Posterior vena cava (tissue), 2 donors: ENCODE data around the gene ODF4. TPM values are rescaled to one million over a fixed set of nuclear protein-coding genes. Genes with fewer than 3 reads are reported as not detected.
"Not testable (repeated sequence)": the region's sequence is repeated elsewhere in the genome, so short reads cannot be mapped to it uniquely, and the experiment has no call there.

Experiments used
- DNase-seq: peaks from one replicate; pipeline ENCODE4 v3.0.0-alpha.2; 2020; ENCODE audit warnings: low spot score
- intact Hi-C, 2 donors: fragments of 100-400 bp; cut with DNase I; formaldehyde crosslinking; loops; one replicate each; pipeline versions ENCODE4 v1.14.1 to v1.14.2; 2022 to 2023
- total RNA-seq, 2 donors: library from RNA; stranded (reverse); fragmentation: NEBNext Ultra II Directional; extraction: Animal tissue kit (Norgen Biotek cat#: 25700); gene quantifications; one replicate each; pipeline ENCODE4 v1.2.1, GENCODE V29; 2021
- donor health status: DM: yes; HTN: yes; CAD: no.
- donor health status: DM: yes; HTN: yes; CAD: no.

The ODF4 gene
- total RNA-seq, 2 donors from 2014 or later: not detected

- no peak for DNase-seq
- intact Hi-C loops: no loop called here
Observed at GRCh38 chr17:8324132-8324531, 15.5 kb upstream of the ODF4 start.

DNA sequence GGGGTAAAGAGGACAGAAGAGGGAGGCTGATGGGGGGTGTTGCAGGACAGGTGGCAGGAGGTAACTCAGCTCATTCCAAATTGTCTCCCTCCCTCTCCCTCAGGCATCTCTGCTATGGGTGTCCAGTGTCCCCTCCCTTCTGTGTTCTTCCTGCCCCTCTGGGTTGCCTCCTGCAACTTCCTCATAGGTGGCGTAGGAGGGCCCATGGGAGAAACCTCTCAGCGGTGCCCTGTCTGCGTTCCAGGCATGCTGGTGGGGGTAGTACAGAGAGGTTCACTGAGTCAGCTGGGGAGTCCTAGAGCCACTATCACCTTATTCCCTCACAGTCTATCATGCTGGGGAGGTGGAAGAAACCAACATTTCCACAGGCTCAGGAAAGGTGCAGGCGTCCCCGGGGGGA, 14.7 kb upstream of the ODF4 start:
- intact Hi-C loops: no loop called here
- no peak for DNase-seq

- intact Hi-C loops: no loop called here
- no peak for DNase-seq
Observed at GRCh38 chr17:8326511-8327302, 12.9 kb upstream of the ODF4 start.

DNA sequence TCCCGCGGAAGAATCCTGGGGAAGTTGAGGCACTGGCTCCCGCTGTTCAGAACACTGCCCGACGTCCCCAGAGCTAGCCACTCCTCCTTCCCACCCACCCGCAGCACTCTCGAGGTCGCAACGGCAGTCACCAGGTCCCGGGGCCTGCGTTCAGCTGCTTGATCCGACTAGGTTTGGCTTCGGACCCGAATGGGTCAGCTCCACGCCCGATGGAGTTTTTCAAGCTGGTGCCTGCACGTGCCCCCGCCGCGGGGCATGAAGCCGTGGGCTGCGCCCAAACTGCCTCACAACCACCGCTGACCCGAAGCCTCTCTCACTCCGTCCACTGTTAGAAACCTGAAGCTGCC, 12.4 kb upstream of the ODF4 start:
- no peak for DNase-seq
- intact Hi-C loops: no loop called here

DNA sequence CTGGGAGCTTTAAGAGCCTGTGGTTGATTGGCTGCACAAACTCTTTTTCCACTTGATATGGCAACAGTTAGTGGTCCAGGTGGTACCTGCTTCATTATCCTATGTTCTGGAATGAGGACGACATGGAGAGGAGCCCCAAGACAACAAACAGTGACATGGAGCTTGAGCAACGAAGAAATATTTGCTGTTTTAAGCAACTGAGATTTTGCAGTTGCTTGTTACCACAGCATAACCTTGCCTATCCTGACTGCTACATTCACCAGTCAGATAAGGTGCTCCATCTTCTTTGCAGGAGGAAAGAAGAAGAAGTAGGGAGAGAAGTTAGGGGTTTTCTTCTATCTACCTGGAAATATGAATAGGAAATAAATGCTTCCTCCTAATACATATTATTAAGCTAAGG, 7.5 kb upstream of the ODF4 start:
- intact Hi-C loops: no loop called here
- no peak for DNase-seq

DNA sequence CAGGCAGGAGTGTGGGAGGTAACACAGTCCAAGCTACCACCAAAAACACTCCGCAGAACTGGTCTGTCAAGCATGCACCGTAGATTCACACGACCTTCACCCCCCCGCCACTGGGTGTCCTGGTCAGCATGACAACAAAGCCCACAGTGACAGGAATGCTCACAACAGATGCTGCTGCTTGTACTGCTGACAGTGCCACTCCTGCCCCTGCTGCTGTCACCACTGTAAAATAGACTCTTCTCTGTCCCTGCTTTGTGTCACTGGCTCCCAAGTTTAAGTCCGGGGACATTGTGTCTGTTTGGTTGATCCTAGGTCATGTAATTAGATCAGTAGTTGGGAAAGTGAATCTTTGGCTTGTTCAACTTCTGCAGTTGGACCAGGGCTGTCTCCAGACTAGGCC, 7.0 kb upstream of the ODF4 start:
- DNase-seq: no peak

DNA sequence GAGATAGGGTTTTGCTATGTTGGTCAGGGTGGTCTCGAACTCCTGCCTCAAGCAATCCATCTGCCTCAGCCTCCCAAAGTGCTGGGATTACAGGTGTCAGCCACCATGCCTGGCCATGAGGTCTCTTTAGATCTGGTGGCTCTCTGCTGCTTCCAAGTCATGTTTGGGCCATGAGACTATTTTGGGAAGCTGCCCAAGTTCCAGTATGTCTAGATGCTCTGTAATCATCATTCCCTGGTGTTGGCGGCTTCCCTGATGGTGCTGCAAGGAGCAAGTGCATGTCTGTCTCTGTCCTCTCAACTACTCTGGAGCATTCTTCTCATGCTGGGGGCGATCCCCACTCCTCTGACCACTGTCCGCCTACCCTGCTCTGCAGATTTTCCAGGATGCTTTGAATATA, 6.4 kb upstream of the ODF4 start:
- intact Hi-C loops: no loop called here
- DNase-seq: no peak

More for the DNA sequence above, 7.0 kb upstream of the ODF4 start:
- intact Hi-C loops: no loop called here

DNA sequence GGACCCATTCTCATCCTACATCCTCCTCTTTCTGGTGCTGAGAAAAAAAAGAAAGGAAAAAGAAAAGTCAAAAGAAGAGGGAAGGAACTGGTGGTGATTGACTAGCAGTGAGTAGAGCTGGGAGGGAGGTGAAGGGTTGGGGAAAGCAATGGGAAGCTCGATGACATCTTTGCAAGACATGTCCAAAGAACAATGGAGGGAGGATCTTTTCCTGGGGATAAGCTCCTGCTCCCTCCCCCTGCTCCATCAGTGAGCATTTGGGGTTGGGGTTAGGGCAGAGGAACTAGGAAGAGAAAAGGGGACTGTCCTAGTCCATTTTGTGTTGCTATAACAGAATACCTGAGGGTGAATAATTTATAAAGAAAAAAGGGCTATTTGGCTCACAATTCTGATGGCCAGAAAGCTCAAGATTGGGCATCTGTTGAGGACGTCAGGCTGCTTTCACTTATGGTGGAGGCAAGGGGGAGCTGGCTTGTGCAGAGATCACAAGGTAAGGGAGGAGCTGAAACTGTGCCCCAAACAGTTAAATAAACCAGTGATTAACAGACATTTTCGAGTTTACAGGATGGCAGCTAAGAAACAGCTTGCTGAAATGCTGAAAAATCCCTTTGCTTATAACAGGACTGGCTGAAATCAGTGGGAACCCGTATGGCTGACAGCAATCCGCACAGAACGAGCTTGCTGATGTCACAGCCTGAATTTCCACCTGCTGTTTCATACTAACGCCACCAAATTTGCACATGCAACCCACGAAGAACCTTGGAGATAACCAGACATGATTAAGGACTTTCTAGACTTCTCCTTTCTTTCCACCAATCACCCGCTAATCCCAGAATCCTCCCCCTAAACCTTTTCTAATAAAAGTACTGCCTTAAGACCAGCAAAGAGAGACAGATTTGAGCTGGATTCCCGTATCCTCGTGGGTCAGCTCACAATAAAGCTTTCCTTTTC, 1.6 kb upstream of the ODF4 start:
- intact Hi-C loops: no loop called here
- DNase-seq: no peak

DNA sequence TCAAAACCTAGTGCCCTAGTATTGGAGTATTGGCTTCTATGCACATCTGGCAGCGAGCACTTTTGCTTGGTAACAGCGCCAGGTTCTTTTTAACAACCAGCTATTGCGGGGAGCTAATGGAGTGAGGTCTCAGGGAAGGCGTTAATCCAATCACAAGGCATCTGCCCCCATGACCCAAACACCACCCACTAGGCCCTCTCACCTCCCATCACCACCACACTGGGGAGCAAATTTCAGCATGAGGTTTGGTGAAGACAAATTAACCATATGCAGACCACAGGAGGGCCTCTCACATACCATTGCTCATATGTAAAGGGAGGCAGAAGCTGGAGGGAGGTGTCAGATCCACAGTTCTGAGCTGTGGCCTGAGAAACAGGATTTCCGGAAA, 893 bp upstream of the ODF4 start:
- intact Hi-C loops: no loop called here
- no peak for DNase-seq

DNA sequence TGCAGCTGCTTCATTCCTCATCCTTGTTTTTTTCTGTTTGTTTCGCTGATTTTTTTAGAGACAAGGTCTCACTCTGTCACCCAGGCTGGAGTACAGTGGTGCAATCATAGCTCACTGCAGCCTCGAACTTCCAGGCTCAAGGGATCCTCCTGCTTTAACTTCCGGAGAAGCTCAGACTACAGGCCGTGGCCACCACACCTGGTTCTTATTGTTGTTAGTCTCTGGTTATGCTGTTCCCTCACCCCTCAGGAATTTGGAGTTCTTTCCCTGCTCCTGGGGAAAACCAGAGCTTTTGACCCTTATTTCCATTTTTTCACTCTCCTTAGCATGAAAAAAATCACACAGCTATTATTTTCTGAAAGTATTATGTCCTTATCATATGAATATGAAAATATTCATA, 1.8 kb downstream of the ODF4 start:
- DNase-seq: no peak
- intact Hi-C loops: no loop called here

- intact Hi-C loops: no loop called here
- DNase-seq: no peak
Observed at GRCh38 chr17:8345052-8345690, 5.5 kb downstream of the ODF4 start.

DNA sequence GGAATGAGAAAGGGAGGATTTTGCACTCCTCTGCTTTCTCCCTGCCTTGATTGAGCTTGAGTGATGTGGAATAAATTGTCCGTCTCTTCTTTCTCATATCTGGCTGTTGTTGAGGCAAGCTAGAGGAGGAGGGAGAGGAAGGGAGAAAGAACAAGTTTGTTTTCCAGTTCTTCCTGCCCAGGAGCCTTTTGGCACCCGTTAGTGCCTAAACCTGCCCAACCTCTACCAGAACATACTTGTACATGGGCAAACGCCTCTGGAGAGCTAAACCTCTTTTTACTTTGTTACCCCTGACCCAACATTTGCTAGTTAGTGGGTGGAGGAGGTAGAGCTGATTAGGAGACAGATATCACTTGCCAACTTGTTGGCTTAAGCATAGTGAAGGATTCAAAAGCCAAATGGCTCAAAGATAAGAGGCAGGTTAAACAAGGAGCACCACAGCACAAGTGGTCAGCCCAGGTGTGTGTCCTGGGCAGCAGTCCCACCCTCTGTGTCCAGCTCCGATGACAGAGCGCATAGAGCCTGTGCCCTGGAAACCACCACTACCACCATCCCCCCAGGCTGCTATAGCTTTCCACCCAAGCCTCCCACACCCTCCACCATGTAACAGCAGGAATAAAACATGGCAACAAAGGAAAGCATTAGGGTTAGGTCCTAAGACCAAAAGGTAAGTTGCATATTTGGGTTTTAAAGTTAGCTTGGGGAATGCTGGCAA, 6.5 kb downstream of the ODF4 start:
- intact Hi-C loops: no loop called here
- no peak for DNase-seq

GRCh38 chr17:8347001-8347400, 7.4 kb downstream of the ODF4 start:
- intact Hi-C loops, DNase-seq: not testable (repeated sequence)

GRCh38 chr17:8350339-8350738, 10.7 kb downstream of the ODF4 start:
- no peak for DNase-seq
- intact Hi-C loops: no loop called here

DNA sequence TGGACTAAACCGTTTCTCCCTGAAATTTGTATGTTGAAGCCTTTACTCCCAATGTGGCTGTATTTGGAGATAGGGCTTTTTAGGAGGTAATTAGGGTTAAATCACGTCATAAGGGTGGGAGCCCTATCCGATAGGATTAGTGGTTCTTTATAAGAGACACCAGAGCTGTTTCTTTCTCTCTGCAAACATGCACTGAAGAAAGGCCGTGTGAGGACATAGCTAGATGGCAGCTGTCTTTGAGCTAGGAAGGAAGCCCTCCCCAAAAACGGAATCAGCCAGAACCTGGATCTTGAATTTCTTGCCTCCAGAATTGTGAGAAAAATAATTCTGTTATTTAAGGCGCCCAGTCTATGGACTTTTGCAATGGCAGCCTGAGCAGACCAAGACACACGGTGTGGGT, 14.1 kb downstream of the ODF4 start:
- intact Hi-C loops: no loop called here
- DNase-seq: no peak

GRCh38 chr17:8354236-8354635, 14.6 kb downstream of the ODF4 start:
- no peak for DNase-seq
- intact Hi-C loops: no loop called here

GRCh38 chr17:8357910-8358309, 18.3 kb downstream of the ODF4 start:
- no peak for DNase-seq
- intact Hi-C loops: no loop called here

GRCh38 chr17:8359769-8360168, 20.1 kb downstream of the ODF4 start:
- no peak for DNase-seq
- intact Hi-C loops: no loop called here

DNA sequence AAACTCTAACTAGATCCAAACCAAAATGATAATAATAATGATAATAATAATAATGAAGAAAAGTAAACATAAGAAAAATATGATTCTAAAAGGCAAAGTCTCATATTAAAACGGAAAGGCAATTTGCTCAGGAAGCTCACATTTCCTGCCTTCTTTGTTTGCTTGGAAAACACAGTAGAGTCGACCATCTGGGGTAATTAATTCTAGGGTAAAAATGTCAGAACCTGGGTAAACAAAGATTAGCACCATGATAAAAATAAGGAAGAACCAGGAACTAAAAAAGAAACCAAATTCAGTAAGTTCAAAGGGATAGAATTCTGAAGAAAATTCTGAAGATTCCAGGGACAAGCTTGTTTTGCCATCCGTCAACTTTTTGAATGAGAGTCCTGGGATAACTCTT, 20.6 kb downstream of the ODF4 start:
- intact Hi-C loops: no loop called here

DNA sequence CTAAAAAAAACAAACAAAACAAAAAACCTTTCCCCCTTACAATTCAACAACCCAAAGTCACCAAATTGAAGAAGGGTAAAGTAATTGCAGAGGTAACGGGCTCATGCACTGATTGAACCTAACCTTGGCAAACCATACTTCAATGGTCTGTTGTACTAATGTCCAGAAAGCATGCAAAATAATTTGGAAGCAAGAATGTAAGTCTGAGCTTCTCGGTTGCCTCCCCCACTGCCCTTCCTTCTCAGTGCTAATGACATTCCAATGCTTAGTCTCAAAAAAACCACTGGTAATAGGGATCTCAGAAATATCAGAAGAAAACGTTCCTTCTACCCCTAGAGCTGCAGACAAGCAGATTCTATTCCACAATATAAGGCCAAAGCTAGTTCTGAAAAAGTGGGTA, 21.1 kb downstream of the ODF4 start:
- intact Hi-C loops: no loop called here

More for the DNA sequence above, 20.6 kb downstream of the ODF4 start:
- no peak for DNase-seq

More for the DNA sequence above, 21.1 kb downstream of the ODF4 start:
- DNase-seq: no peak
